Transverse colon (tissue), 4 donors: ENCODE data around the gene INTS15.

Source experiments
- CTCF ChIP-seq, 5 experiments: fragments of 200-600 bp in 3 of 5; fragments of 450-650 bp in 2 of 5; sonication (generic) in 3 of 5; IDR thresholded peaks; 1 replicate in 2 of 5; 2 replicates in 3 of 5; pipeline ENCODE4 v1.5.1; 2016 to 2017; ENCODE audit warnings: antibody characterized with exemption in 5 of 5, inconsistent platforms in 3 of 5, mild to moderate bottlenecking in 2 of 5, moderate library complexity in 1 of 5
- POLR2AphosphoS5 ChIP-seq, 3 donors: sonication (generic); formaldehyde crosslinking; IDR thresholded peaks; one replicate each; pipeline ENCODE4 v1.6.1; 2016; ENCODE audit warnings: antibody characterized with exemption in 3 of 3

GRCh38 chr7:6589151-6589828 is 531 bp upstream of the INTS15 start:
- TF ChIP-seq CTCF (IDR thresholded peaks at IDR 0.05) (no peak), POLR2AphosphoS5 (IDR thresholded peaks at IDR 0.05) (no peak)
